ENCODE results near the gene FBL.
"Not testable (repeated sequence)": the region's sequence is repeated elsewhere in the genome, so short reads cannot be mapped to it uniquely, and the experiment has no call there.

Gene FBL

DNA sequence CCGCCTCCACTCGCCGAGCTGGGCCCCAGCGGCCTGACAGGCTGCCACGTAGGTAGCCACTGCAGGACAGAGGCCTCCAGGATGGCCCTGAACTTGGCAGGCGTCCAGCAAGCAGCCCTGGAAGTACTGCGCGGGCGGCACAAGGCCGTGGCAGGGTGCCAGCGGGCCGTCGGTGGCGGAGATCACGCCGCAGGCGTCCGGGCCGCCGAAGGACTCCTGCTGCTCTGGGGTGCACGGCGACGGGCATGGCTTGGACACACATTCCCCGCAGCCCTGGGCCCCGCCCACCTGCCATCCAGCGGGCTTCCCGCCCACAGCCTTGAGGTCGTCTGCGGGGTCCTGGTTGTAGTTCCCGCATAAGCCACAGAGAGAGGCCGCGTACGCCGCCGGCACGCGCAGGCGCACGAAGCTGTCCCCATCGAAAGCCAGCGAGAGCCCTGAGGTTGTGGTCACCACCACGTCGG lies 29.3 kb upstream of the FBL start:
- DNase-seq = not testable (repeated sequence)

GRCh38 chr19:39874404-39874803 lies 28.2 kb upstream of the FBL start:
- DNase-seq = no peak

GRCh38 chr19:39873385-39873784 lies 27.2 kb upstream of the FBL start:
- DNase-seq = no peak

DNA sequence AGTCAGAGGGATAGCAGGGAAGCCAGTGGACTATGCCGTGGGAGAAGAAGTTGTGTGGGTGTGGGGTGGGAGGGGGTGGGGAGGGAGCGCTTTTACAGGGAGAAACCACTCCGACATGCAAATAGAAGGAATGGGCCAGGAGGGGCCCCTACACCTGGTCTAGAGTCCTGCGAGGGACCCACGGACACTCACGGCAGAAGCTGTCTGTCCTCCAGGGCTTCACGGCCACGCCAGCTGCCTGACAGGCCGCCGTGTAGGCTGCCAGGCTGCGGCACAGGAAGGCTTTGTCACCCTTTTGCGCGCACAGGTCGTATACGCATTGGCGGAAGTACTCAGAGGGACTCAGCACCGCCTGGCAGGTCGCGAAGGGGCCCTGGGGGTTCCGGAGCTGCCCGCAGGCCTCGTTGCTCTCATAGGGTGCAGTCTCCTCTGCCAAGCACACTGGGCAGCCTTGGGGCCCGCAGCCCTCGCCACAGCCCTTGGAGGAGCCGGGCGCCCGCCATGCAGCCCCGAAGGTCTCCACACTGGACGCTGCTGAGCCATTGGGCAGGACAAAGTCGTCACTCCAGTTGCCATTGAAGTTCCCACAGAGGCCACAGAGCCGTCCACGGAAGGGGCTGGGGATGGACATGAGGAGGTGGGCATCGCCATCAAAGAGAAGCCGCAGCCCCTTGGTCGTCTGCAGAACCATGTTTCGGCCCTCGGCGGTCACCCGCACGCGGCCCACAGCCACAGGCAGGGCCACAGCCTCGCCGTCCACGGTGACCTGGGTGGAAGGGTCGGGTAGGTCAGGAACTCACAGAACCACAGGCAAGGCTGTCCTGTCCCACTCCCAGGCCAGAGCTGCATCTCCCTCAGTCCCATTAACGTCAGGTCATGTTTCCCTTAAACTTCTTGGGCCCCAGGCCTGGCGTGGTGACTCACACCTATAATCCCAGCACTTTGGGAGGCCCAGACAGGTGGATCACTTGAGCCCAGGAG lies 26.0 kb upstream of the FBL start:
- DNase-seq = no peak

- no peak for DNase-seq
Measured at GRCh38 chr19:39871362-39871761, 25.2 kb upstream of the FBL start.

DNA sequence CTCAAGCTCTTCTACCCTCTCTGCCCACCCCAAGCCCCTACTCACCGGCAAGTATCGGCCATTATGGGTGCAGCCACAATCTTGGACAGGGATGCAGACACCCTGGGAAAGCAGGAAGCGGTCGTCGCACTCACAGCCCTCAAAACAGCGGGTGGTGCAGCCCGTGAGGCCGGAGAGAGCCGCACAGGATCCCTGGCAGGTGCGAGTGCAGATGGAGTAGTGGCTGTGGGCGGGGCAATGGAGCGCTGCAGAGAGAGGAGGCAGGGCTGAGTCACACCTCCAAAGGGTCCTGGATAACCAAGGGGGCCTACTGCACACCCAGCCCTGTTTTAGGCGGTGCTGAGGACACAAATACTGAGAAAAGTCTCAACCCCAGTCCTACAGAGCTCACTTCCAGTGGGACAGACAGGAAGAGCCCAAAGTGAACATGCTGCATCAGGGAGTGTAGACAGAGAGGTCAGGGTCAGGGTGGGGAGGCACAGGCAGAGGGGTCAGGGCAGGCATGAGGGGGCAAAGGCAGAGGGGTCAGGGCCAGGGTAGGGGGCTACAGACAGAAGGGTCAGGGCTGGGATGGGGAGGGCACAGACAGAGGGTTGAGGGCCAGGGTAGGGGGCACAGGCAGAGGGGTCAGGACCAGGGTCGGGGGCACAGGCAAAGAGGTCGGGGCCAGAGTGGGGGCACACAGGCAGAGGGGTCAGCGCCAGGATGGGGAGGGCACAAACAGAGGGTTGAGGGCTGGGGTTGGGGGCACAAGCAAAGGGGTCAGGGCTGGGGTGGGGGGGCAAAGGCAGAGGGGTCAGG lies 24.2 kb upstream of the FBL start:
- no peak for DNase-seq

DNA sequence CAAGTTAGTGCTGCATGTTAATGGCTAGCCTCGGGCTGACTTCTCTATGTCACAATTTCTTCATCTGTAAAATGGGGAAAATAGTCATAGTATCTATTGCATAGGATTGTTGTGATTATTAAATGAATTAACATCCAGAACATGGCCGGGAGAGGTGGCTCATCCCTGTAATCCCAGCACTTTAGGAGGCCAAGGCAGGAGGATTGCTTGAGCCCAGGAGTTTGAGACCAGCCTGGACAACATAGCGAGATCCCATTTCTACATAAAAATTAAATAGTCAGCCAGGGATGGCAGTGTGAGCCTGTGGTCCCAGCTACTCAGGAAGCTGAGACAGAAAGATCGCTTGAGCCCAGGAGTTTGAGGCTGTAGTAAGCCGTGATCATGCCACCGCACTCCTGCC lies 21.8 kb upstream of the FBL start:
- no peak for DNase-seq

DNA sequence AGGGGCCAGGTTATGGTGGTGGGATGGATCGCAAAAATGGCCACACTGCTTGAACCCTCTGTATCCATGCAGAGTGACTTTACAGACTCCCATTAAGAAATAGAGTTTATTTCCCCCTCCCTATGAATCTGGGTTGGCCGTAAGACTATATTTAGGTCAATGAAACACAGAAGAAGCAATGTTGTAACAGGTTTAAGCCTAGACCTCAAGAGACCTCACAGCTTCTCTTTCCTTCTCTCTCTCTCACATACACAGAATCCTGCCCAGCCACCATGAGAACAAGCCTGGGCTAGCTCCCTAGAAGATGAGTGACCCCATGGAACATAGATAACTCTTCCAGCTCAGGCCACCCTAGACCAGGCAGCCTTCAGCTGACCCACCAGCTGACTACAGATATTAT lies 21.0 kb upstream of the FBL start:
- DNase-seq = no peak

- no peak for DNase-seq
Measured at GRCh38 chr19:39865953-39866352, 19.8 kb upstream of the FBL start.

DNA sequence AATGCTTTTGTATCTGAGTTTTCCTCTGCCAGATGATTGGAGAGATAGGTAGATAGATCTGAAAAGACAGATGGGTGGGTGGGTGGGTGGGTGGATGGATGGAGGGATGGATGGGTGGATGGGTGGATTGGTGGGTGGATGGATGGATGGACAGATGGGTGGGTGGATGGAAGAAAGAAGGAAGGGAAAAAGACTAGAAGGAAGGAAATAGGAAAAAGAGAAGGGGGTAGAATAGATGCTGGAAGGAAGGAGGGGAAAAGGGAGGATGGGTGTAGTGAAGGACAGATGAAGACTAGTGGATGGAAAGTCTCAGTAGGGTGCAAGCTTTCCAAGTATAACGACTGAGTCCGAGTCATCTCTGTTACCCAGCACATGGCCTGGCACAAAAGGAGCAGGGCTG lies 19.0 kb upstream of the FBL start:
- DNase-seq = no peak

- DNase-seq = no peak
Measured at GRCh38 chr19:39864118-39864517, 17.9 kb upstream of the FBL start.

- DNase-seq = no peak
Measured at GRCh38 chr19:39858541-39858940, 12.4 kb upstream of the FBL start.

GRCh38 chr19:39852882-39853281 lies 6.7 kb upstream of the FBL start:
- DNase-seq = no peak

- DNase-seq = no peak
Measured at GRCh38 chr19:39850892-39851291, 4.7 kb upstream of the FBL start.

- DNase-seq = no peak
Measured at GRCh38 chr19:39848392-39848791, 2.2 kb upstream of the FBL start.

GRCh38 chr19:39847525-39847924 lies 1.3 kb upstream of the FBL start:
- no peak for DNase-seq

DNA sequence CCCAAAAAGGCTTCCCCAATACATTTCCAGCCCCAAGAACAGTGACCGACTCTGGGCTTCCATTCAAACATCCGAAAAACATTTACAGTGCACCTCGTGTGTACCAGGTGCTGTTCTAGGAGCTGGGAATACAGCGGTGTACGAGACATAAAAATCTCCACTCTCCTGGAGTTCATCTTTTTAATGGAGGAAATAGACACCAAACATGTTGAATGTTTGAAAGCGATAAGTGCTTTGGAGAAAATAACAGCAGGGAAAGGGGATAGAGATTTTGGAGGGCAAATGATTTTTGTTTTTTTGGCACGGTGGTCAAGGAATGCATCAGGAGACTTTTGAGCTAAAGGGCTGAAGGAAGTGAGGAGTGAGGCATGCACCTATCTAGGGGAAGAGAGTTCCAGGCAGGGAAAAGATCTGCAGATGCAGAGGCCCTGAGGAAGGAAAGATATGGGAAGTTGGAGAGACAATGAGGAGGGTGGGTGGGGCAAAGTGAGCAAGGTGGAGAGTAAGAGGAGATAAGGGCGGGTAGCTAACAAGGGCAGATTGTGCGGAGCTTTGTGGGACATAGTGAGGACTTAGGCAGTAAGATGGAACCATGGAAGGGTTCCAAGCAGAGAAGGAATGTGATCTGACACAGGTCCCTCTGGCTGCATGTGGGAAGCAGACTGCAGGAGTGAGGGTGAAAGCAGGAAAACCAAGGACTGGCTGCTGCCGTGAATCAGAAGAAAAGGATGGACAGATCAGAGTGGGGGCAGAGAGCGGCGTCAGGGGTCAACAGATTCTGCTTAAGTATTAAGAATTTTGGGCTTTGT lies 703 bp upstream of the FBL start:
- DNase-seq = no peak

DNA sequence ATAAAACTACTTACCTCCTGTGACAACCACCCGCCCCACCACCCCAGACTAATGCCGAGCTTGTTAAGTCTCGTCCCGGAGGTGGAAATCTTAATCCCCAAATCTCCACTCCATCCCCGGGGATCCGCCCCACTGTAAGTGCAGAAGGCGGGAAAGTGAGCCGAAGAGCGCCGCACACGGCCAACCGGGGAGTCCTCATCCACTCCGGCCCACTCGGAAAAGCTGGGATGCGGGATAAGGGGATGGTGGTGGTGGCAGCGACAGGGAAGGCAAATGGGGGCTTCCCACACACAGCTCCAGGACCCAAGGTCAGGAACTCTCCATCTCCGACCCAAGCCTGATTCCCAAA lies 621 bp downstream of the FBL start:
- DNase-seq = no peak

- DNase-seq = no peak
Measured at GRCh38 chr19:39845172-39845571, 1.0 kb downstream of the FBL start.

- no peak for DNase-seq
Measured at GRCh38 chr19:39843919-39844793, 2.0 kb downstream of the FBL start.

GRCh38 chr19:39842693-39843435 lies 3.3 kb downstream of the FBL start:
- no peak for DNase-seq
